ENCODE results near the gene TNIK.

DNA sequence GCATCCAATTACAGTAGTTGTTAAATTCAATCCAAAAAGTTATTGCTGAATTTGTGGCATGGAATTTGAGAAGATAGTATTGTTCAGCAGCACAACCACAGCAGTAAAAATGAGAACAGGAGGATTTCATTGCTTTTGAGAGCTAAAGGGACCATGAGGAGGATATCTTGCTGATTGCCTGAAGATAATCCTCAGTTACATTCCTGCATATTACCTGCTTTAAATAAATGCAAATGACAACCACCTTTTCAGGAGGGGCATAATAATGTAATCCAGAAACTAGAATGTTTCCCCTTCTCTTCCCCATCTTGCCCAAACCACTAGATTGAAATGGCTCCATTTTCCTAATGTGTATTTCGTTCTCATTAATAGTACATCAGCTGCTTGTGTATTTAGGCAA is 398.5 kb downstream of the TNIK start:
- TF ChIP-seq, protein P1, sequence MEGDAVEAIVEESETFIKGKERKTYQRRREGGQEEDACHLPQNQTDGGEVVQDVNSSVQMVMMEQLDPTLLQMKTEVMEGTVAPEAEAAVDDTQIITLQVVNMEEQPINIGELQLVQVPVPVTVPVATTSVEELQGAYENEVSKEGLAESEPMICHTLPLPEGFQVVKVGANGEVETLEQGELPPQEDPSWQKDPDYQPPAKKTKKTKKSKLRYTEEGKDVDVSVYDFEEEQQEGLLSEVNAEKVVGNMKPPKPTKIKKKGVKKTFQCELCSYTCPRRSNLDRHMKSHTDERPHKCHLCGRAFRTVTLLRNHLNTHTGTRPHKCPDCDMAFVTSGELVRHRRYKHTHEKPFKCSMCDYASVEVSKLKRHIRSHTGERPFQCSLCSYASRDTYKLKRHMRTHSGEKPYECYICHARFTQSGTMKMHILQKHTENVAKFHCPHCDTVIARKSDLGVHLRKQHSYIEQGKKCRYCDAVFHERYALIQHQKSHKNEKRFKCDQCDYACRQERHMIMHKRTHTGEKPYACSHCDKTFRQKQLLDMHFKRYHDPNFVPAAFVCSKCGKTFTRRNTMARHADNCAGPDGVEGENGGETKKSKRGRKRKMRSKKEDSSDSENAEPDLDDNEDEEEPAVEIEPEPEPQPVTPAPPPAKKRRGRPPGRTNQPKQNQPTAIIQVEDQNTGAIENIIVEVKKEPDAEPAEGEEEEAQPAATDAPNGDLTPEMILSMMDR (conservative IDR thresholded peaks at IDR 0.05; ENCODE audit: low read depth, low read length) = no peak
- TF ChIP-seq EZH2 (IDR thresholded peaks at IDR 0.05; ENCODE audit: borderline replicate concordance, low read depth, low read length, poor library complexity, severe bottlenecking) = no peak

All from A673 (cell line).